Right lobe of liver (tissue), 4 donors: ENCODE measurements around the gene ELOB.

Source experiments
- POLR2A ChIP-seq: fragments of 450-650 bp; IDR thresholded peaks from one replicate; pipeline ENCODE4 v1.6.1; 2017; ENCODE audit warnings: antibody characterized with exemption, mild to moderate bottlenecking
- TF ChIP-seq, protein P1 (sequence below), 4 donors: fragments of 200-600 bp in 3 of 4; fragments of 450-650 bp in 1 of 4; IDR thresholded peaks; one replicate each; pipeline versions ENCODE4 v1.5.1 to v1.8.0; 2016 to 2022; ENCODE audit warnings: antibody characterized with exemption in 4 of 4, mild to moderate bottlenecking in 2 of 4
- donor health status: DM: no; HTN: no; CAD: no.
- donor health status: DM: no; HTN: no; CAD: no.
- donor health status: DM: no; HTN: yes; CAD: no.

DNA sequence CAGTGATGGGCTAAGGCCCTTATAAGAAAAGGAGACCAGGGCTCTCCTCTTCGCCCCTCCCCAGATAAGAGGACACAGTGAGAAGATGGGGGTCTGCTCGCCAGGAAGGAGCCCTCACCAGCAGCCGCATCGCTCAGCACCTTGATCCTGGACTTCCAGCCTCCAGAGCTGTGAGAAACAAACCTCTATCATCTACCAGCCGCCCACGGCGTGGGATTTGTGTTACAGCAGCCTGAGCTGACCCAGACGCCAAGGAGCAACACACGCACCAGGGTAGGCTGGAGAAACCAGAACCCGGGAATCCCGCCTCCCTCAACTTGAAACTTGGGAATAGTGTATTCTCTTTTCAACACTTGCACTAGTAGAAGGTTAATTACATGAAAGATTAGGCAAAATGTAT lies 48.8 kb upstream of the ELOB start:
- TF ChIP-seq, protein P1, sequence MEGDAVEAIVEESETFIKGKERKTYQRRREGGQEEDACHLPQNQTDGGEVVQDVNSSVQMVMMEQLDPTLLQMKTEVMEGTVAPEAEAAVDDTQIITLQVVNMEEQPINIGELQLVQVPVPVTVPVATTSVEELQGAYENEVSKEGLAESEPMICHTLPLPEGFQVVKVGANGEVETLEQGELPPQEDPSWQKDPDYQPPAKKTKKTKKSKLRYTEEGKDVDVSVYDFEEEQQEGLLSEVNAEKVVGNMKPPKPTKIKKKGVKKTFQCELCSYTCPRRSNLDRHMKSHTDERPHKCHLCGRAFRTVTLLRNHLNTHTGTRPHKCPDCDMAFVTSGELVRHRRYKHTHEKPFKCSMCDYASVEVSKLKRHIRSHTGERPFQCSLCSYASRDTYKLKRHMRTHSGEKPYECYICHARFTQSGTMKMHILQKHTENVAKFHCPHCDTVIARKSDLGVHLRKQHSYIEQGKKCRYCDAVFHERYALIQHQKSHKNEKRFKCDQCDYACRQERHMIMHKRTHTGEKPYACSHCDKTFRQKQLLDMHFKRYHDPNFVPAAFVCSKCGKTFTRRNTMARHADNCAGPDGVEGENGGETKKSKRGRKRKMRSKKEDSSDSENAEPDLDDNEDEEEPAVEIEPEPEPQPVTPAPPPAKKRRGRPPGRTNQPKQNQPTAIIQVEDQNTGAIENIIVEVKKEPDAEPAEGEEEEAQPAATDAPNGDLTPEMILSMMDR (IDR thresholded peaks at IDR 0.05) = no peak
- TF ChIP-seq POLR2A = no peak
